Esophagus squamous epithelium (tissue), 4 donors: ENCODE measurements around the gene FN3K.

Experiments used
- CTCF ChIP-seq, 6 experiments: fragments of 450-650 bp in 4 of 6; fragments of 200-600 bp in 2 of 6; sonication (generic) in 2 of 6; IDR thresholded peaks; one replicate each; pipeline ENCODE4 v1.5.1; 2016 to 2019; ENCODE audit warnings: antibody characterized with exemption in 6 of 6, mild to moderate bottlenecking in 4 of 6, moderate library complexity in 4 of 6
- POLR2A ChIP-seq, 4 donors: fragments of 450-650 bp; IDR thresholded peaks; one replicate each; pipeline ENCODE4 v1.6.1; 2017; ENCODE audit warnings: antibody characterized with exemption in 4 of 4, mild to moderate bottlenecking in 4 of 4, moderate library complexity in 3 of 4

GRCh38 chr17:82751571-82752370 is 16.4 kb downstream of the FN3K start, which contains the start of gene TBCD:
- TF ChIP-seq CTCF (IDR thresholded peaks at IDR 0.05) (peak in 2 of 6 experiments; percentile 9 to 25), POLR2A (IDR thresholded peaks at IDR 0.05) (peak in 2 of 4 donors; percentile 21 to 57)
